Right hindlimb (tissue), 1 donor: ENCODE data around the gene ACOX3.
"Not testable (repeated sequence)": the region's sequence is repeated elsewhere in the genome, so short reads cannot be mapped to it uniquely, and the experiment has no call there.

ENCODE experiments used
- DNase-seq: peaks from one replicate; pipeline ENCODE4 v3.0.0-alpha.2; 2018

Gene ACOX3

DNA sequence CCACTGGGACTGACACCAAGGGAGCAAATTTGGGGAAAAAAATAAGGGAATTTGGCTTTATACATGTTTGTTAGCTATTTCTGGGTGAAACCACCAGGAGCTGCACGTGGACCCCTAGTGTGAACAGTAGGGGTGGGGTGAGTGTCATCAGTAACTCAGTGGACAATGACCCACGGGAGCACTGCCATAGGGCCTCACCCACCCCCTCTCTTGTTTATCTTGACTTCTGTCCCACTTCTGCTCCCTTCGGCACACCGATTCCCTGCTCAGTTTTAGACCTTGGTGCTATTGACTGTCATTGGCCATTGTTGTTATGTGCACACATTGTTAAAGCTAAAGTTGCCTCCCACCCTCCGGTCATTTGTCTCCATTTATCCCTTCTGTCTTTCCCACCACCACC is 9.0 kb downstream of the ACOX3 start:
- no peak for DNase-seq

DNA sequence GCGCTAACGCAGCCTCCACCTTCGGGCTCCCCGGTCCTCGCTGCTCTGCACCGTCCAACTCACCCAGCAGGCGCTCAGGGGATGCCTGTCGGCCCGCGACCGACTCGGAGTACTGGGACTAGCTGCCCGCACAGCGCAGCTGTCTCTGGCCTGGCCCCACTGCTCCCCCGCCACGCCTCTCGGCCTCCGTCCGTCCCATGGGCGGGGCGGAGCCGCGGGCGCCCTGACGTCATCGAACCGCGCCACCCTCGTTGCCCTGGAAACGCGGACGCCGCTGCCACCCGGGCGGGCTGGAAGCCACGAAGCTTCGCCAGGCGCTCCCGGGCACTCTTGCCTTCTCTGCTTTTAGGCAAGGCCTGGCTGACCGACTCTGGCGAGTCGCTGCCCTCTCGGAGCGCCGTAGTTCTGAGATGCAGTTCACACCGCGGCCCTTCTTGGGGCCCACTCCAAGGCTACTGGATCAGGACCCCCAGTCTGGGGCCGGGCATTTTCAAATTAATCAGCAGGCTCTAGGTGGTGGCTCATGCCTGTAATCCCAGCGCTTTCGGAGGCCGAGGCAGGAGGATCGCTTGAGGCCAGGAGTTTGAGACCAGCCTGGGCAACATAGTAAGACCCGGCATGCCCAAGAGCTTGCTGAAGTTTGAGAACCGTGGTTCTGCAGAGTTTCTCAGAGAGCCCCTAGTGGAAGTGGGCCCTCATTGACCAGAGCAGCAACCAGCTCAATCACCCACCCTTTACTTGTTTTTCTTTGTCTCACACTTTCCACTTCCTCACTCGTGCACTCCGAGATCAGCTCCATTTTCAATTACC is 12.0 kb downstream of the ACOX3 start:
- peak; percentile 91 for DNase-seq

DNA sequence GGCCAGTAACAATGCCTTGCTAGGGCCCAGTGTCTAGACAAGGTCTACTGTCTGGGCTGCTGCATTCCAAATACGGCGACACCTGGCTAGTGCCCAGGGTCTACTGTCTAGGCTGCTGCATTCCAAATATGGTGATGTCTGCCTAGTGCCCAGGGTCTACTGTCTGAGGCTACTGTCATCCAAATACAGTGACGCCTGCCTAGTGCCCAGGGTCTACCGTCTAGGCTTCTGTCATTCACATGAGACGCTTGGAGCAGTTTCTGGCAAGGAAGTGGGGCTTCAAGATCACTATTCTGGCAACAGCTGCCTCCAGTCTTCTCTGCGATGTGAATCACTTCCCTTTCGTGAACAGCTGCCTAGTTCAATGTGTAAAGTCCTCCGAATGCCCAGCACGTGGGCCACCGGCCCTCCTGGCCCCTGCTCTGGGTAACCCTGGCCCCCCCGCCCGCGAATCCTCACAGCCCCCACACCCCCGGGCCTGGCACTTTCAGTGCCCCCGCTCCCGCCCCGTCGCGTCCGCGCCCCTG is 12.7 kb downstream of the ACOX3 start:
- DNase-seq: peak; percentile 77

DNA sequence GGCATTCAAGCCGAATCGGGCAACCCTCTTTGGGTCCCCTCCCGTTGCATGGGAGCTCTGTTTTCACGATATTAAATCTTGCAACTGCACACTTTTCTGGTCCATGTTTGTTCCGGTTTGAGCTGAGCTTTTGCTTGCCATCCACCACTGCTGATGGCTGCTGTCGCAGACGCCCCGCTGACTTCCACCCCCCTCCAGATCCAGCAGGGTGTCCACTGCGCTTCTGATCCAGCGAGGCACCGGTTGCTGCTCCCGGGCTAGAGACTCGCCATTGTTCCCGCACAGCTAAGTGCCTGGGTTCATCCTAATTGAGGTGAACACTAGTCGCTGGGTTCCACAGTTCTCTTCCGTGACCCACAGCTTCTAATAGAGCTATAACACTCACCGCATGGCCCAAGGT is 13.3 kb downstream of the ACOX3 start:
- DNase-seq: no peak

DNA sequence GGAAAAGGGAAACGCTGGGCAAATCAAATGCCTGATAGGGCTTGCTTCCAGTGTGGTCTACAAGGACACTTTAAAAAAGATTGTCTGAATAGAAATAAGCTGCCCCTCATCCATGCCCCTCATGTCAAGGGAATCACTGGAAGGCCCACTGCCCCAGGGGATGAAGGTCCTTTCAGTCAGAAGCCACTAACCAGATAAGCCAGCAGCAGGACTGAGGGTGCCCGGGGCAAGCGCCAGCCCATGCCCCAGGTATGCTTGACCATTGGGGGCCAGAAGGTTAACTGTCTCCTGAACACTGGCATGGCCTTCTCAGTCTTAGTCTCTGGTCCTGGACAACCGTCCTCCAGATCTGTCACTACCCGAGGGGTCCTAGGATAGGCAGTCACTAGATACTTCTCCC is 17.7 kb downstream of the ACOX3 start:
- DNase-seq: no peak

DNA sequence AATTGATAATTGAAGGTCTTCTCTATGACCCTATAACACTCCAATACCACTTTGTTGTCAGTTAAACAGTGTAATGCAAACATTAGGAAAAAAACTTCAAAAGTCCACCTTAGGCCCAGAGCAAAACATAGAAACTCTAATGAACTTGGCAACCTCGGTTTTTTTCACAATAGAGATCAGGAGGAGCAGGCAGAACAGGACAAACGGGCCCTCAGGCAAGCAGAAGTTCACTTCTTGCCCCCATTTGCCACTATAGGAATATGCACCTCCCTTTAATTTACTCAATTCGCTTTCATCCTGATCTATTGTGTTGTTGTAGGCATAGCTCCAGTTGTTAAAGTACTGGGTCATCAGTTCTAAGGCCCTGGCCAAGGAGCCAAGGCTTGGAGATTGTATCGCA is 18.2 kb downstream of the ACOX3 start:
- no peak for DNase-seq

DNA sequence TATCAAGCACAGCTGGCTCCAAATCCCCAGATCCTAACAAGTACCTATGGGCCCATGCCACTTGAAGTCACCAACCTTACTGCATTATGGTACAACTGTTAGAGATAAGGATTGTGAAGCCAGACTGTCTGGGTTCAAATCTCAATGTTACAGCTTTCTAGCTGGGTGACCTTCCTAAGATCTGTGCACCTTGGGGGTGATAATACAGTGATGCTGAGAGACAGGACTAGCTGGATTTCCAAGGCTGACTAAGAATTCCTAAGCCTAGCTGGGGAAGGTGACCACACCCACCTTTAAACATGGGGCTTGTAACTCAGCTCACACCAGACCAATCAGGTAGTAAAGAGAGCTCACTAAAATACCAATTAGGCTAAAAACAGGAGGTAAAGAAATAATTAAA is 20.4 kb downstream of the ACOX3 start:
- DNase-seq: not testable (repeated sequence)

DNA sequence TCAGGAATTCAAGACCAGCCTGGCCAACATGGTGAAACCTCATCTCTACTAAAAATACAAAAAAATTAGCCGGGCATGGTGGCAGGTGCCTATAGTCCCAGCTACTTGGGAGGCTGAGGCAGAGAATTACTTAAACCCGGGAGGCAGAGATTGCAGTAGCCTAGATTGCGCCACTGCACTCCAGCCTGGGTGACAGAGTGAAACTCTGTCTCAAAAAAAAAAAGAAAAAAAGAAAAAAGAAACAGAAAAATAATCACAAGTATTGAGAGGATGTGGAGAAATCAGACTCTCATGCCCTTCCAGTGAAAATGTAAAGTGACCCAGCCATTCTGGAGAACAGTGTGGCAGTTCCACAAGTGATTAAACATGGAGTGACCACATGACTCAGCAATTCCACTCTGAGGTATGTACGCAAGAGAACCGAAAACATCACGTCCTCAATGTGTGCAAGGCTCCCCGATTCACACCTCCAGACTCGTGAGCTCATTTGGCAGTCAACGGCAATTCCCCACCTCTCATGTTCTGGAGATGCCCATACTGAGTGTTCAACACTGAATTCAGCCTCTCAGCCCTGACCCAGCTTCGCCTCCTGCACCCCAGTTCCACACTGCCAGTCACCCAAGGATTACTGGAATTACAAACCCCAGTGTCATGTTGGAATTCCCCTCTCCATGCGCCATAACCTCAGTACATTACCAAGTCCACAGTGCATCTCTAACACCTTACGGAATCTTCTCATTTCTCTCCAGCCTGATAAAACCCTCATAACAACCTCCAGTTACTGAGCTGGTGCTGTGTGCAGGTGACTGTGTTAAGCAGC is 21.1 kb downstream of the ACOX3 start:
- peak; percentile 0 for DNase-seq

DNA sequence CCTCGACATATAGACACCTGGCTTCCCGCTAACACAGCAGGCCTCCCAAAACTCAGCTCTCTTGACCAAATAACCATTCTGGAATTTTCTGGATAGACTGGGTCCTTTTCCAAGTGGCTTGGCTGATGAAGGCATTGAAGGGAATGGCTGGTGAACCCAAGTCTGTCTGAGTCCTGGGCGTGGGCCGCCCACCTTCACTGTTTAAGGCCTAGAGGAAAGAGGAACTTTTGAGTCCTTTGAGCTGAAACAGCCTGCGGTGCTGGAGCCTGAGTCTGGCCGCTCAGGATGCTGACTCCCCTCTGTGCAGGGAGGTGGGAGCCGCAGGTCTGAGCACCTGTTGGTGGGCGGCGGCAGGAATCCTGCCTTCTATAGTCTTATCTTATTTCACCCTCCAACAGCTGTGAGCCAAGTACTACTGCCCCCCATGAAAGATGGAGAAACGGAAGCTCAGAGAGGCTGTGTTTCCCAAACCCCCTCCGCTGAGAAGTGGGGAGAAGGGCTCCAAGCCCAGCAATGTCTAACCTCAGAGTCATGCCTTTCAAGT is 23.4 kb downstream of the ACOX3 start:
- no peak for DNase-seq

DNA sequence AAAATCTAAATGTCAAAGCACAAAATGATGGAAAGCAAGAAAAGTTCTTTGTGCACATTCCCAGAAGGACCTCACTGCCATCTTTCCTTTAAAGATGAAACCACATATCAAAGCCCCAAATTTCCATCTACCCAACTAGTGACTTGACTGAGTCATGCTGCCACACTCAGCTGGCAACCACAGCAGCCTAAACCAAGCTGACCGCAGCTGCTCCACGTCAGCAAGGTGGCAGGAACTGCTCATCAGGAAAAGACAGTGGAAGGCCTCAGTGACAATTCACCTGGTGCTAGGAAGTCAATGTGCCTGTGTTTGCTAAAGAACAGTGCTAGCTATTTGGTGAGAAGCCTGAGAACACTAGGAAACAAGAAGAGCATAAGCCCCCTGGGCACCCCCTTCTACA is 26.1 kb downstream of the ACOX3 start:
- DNase-seq: peak; percentile 13

DNA sequence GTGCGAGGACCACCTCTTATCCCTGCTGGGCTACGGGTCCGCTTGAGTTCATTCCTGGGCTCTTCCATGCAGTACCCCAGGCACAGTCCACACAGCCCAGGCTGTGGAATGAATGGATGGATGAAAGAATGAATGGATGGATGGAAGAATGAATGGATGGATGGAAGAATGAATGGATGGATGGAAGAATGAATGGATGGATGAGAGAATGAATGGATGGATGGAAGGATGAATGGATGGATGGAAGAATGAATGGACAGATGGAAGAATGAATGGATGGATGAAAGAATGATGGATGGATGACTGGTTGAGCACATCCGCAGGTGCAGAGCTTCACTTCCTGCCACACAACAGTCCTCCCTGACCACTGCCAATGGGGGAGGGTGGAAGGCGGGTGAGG is 28.2 kb downstream of the ACOX3 start:
- no peak for DNase-seq

DNA sequence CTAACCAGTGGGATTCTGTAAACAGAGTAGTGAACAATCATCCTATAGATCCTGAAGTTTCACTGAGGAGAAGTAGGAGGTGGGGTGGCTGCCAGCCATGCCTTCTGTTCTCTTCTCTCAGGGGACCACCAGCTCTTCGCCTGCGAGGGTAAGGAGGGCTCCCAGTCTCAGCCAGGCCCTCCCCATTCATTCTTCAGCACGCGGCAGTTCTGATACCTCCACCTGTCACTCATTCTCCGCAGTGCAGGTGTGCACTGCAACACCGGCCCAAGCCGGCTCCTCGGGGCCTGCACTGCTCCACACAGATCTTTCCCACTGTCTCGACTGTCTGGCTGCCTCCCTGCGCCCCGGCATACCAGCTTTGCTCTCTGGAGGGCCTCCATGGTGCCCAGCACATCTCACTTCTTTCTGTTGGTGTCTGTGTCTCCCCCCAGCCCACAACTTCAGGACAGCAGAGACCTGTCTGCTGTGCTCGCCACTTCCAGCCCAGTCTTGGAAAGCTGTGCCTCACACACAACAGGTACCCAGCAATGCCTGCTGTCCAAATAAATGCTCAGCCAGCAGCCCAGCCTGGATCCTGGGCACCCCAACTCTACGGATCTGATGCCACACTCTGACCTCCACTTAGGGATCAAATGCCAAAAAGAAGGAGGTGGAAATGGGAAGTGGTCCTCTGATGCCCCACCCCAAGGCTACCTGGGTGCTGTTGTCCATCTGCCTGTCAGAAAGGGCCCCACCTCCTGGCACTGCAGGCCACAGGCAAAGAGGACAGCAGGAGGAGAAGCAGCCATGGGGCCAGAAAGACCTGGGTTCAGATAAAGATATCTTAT is 29.0 kb downstream of the ACOX3 start:
- DNase-seq: peak; percentile 12

DNA sequence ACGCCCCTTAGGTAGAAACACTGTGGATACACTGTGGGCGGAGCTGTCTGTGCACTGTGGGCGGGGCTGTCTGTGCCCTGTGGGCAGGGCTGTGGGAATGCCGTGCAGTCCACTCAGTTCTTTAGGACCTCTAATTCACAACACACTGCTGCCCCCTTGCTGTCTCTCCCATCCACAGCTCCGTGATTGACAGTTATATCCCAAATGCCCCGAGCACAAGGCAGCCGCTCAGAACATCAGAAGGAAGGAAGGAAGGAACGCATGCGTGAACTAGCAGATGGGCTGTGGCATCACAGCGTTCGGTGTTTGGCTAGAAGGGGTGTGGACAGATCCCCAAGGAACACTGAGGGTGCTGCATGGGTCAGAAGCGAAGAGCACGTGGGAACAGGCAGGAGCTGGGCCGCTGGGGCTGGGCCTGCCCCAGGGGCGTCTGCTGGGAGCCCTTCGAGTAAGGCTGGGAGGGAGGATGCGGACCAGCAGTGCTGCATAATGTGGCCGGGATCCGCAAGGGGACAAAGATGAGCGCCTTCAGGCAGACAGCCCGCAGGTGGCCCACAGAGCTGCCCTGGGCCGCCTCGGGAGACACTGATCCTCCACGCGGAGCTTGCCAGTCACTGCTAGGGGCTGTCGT is 29.8 kb downstream of the ACOX3 start:
- peak; percentile 77 for DNase-seq

DNA sequence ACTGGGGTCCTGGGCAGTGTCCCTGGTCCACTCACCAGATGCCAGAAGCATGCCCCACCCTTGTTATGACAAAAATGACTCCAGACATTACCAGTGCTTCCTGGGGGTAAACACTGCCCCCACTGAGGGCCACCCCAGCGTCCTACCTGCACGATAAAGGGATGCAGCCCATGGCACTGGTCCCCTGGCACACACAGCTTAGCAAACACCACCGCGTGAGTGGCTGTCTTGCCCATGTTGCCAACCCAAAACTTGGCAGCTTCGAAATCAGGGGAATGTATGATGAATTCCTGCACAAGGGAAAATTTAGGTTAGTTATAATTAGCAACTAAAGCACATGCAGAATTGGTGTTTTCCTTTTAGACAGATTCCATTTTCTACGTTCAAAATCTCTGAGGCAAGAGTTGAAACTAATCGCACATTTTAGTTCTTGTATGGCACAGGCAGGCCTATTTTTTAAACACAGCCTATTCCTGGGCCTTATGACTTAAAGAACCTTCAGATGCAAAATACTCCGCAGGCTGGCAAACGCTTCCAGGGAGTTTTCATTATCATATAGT is 30.4 kb downstream of the ACOX3 start:
- no peak for DNase-seq

DNA sequence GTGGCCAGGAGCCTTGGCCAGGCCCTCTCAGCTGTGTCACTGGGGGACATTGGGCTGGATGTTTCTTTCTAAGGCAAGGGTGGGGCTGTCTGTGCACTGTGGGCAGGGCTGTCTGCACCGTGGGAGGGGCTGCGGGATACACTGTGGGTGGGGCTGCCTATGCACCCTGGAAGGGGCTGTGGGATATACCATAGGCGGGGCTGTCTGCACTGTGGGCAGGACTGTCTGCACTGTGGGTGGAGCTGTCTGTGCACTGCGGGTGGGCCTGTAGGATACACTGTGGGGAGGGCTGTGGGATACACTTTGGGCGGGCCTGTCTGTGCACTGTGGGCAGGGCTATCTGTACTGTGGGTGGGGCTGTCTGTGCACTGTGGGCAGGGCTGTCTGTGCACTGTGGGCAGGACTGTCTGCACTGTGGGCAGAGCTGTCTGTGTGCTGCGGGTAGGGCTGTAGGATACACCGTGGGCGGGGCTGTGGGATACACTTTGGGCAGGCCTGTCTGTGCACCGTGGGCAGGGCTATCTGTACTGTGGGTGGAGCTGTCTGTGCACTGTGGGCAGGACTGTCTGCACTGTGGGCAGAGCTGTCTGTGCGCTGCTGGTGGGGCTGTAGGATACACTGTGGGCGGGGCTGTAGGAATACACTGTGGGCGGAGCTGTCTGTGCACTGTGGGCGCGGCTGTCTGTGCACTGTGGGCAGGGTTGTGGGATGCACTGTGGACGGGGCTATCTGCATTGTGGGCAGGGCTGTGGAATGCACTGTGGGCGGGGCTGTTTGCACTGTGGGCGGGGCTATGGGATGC is 31.1 kb downstream of the ACOX3 start:
- peak; percentile 82 for DNase-seq

DNA sequence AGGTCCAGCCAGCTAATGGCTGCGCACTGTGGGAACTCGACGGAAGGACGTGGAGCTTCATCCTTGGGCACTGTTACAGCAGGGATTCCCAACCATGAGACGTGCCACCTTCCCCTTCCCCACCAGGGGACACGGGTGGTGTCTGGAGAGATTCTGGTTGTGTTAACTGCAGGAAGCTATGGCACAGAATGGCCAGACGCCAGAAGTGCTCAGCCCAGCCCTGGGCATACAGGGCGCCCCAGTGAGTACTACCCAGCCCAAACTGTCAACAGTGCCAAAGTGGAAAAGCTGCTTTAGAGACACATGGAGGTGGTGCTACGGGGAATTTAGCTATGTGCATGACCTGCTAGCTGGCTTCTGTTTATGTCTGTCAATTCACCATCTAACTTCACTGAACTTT is 32.8 kb downstream of the ACOX3 start:
- DNase-seq: no peak

DNA sequence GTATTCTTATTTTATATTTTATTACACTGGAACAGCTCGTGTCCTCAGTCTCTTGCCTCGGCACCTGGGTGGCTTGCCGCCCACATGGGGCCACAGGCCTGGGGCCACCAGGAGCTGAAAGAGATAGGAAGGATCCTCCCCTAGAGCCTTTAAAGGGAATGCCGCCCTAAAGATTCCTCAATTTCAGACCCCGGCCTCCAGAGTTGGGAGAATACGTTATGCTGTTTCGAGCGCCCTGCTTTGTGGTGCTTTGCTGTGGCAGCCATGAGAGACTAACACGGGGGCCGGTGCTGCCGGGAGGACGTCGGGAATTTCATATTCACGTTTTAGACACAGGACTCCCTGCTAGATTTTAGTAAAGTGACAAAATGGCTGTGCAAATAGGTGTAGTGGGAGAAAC is 33.2 kb downstream of the ACOX3 start:
- DNase-seq: no peak

DNA sequence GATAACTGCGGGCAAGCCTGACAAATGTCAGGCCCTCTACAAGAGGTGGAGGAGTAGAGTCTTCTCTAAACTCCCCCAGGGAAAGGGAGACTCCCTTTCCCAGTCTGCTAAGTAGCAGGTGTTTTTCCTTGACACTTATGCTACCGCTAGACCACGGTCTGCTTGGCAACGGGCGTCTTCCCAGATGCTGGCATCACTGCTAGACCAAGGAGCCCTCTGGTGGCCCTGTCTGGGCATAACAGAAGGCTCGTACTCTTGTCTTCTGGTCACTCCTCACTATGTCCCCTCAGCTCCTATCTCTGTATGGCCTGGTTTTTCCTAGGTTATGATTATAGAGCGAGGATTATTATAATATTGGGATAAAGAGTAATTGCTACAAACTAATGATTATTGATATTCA is 33.6 kb downstream of the ACOX3 start:
- not testable (repeated sequence) for DNase-seq

DNA sequence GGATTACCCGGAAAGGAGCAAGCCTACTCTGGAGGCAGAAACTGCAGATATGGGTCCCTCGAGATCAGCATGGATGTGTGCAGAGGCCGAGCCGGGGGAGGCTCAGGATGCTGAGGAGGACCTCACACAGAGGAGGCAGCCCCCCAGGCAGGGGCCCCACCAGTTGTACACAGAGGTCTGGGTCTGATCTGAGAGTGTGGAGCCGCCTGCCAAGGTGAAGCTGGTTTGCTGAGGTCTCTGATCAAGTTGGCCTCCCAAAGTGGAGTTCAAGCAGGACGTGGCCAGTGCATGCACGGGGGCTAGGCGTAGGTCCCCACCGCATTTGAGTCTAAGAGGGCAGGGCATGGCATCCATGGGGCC is 35.0 kb downstream of the ACOX3 start:
- DNase-seq: no peak

DNA sequence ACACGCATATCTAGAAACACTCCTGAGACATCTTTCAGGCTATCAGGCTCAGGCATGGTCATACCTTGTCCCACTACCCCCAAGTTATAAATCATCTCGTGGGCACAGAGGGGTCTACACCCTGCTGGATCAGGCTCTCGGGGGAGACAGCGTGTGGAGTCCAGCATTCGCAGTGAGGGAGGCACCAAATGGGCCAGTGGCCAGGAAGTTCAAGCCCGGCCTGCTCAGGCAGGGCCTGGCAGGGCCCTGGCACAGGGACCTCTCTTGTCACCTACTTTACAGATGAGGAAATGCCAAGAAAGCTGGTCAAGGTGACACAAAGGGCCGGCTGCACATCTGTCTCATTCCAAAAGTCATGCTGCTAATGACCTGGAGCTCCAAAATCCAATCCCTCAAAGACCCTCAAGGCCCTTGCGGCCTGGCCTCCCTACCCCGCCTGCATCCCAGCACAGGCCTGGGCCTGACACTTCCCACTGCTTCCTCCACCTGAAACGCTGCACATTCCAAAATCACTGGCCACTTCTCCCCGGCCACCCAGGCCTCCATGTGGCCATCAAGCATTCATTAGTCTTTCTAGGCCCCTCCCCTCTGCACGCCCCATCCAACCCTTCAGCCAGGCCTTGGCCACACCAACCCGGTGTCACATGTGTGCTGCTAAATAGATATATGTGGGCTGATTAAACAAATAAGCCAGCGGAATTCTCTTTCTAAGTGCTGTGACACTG is 35.6 kb downstream of the ACOX3 start:
- DNase-seq: no peak
